Stimulated activated CD8-positive, alpha-beta memory T cell treated with anti-CD3 and anti-CD28 coated beads, Interleukin-12 subunit alpha, Interleukin-12 subunit beta, amount 100 ng/mL, for 4 hours (primary cell): Measurements from ENCODE around the gene CEP41.
"Not testable (repeated sequence)": the region's sequence is repeated elsewhere in the genome, so short reads cannot be mapped to it uniquely, and the experiment has no call there.

ENCODE experiments used
- DNase-seq: peaks from one replicate; pipeline ENCODE4 v3.0.0-alpha.2; 2020; ENCODE audit warnings: low read depth

Gene CEP41

DNA sequence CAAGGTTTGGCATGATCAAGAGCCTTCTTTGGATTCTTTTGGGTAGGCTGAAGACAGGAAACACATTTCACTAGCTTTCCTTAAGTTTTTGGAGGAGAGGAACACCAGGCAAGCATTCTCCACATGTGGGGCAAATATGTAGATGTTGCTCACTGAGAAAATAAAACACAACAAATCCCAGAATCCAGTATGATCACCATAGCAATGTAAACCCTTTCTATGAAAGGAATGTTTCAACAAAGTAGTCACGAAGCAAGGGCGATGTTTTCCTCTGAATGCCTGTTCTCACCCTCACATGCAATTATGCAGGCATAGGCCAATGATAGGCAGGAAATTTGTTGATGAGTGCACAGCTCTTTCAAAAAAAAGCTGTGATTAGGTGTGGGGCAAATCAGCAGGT lies 20.5 kb upstream of the CEP41 start:
- DNase-seq, result no peak

GRCh38 chr7:130458257-130458656 lies 17.4 kb upstream of the CEP41 start:
- DNase-seq, result no peak

GRCh38 chr7:130454959-130455358 lies 14.1 kb upstream of the CEP41 start:
- DNase-seq, result no peak

- DNase-seq, result no peak
Observed at GRCh38 chr7:130452951-130453350, 12.1 kb upstream of the CEP41 start.

- DNase-seq, result not testable (repeated sequence)
Observed at GRCh38 chr7:130451344-130451743, 10.5 kb upstream of the CEP41 start.

GRCh38 chr7:130446259-130446658 lies 5.4 kb upstream of the CEP41 start:
- no peak for DNase-seq

- DNase-seq, result no peak
Observed at GRCh38 chr7:130444751-130445407, 4.1 kb upstream of the CEP41 start.

- DNase-seq, result no peak
Observed at GRCh38 chr7:130444234-130444633, 3.4 kb upstream of the CEP41 start.

GRCh38 chr7:130442601-130443000 lies 1.8 kb upstream of the CEP41 start:
- no peak for DNase-seq

GRCh38 chr7:130441408-130441869 lies 623 bp upstream of the CEP41 start:
- no peak for DNase-seq

DNA sequence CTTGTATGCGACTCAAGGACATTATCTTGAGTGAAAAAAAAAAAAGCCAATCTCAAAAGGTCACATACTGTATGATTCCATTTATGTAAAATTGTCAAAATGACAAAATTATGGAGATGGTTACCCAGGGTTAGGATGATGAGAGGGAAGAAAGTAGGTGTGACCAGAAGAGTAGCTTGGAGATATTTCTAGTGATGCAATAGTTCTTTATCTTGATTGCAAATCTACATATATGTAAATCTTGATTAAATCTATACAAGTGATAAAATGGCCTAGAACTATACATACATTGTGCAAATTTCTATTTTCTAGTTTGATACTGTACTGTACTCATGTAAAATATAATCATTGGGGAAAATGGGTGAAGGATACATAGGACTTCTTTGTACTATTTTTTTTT lies 4.6 kb downstream of the CEP41 start:
- DNase-seq, result no peak

DNA sequence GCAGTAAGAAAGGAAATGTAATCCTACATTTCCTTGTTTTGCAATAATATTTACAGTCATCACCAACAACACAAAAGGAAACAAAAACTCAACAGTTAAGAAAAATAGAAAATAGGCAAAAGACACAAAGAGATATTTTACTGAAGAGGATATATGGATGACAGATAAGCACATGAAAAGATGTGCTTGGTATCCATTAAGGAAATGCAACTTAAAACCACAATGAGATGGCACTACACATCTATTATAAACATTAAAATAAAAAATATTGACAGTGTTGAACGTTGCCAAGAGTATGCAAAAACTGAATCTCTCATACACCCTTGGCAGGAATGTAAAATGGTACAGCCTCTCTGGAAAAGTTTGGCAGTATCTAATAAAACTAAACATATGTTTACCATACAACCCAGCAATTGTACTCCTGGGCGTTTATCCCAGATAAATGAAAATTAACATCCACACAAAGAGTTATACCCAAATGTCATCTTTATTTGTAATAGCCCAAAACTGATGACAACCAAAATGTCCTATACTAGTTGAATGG lies 5.4 kb downstream of the CEP41 start:
- no peak for DNase-seq

- no peak for DNase-seq
Observed at GRCh38 chr7:130433301-130433700, 7.5 kb downstream of the CEP41 start.

DNA sequence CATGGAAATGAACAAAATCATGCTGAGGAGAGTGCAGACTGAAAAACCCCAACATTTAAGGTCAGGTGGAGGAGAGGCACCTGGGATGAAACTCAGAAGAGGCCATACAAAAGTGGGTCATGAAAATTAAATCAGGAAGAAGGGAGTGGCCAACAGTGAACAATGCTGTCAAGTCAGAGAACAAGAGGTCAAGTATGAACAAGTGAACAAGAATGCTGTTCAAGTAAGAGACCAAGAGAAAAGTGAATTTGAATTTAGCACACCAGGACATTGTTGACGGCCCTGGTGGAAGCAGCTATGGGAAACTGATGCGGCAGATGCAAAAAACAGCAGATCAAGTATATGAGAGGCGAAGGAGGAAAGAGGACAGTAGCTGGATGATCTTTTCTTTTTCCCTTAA lies 7.9 kb downstream of the CEP41 start:
- DNase-seq, result no peak

DNA sequence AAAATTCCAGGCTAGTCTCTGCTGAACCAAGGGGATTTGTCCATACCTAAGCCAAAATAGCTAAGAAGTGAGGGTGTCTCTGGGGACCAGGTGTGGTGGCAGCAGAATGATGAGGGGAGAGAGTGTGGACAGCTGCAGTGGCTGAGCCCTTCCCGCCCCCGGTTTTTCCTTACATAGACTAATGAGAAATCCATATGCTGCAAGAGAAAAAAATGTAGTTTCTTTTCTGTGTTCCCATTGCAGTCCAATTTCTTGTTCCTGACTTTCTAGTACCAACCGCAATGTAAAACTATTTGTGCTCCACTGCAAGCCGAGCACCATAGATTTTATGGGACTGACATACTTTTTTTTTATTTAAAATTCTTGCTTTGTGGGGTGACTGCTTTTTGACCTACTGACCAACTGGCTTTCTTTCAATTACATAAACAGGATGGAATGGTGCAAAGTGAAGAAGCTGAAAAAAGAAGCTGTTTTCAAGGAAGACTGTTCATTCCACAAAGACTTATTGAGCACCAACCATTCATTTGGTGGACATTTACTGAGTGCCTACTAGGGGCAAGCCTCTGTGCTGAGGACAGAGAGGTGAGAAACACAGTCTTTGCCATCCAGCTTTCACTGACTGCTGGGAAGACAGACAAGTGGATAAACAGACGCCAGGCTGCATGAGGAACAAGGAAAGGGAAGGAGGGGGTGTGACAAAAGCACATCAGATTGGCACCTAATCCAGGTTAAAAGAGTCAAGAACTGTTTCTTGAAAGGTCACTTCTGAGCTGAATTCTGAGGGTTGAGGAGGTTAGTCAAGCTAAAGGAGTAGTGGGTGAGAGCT lies 9.8 kb downstream of the CEP41 start:
- no peak for DNase-seq

GRCh38 chr7:130430115-130430514 lies 10.7 kb downstream of the CEP41 start:
- DNase-seq, result no peak

- no peak for DNase-seq
Observed at GRCh38 chr7:130429019-130429418, 11.8 kb downstream of the CEP41 start.

DNA sequence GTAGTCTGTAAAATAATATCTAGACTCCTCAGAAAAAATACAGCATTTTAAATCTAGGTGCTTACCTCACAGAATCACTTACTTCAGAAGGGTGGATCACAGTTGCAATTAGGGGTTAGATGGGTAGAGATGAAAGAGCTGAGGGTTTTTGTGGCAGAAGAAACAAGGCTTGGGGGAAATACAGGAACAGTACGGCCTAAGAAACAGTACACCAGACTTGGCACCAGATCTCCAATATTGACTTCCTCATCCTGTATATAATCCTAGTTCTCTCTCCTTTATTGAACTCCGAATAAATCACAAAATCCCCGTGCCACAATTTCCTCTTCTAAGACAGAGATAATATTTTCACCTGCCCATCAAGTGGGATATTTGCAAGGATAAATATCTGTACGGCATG lies 14.3 kb downstream of the CEP41 start:
- DNase-seq, result no peak

DNA sequence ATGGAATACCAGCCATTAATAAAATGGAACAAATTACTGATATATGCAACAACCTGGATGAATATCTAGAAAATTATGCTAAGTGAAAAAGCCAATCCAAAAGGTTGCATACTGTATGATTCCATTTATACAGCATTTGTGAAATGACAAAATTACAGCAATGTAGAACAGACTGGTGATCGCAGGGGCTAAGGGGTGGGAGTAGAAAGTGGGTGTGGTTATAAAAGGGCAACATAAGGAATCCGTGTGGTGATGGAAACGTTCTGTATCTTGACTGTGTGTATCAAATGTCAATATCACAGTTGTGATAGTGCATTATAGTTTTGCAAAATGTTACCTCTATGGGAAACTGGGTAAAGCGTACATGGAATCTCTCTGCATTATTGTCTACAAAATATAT lies 15.0 kb downstream of the CEP41 start:
- DNase-seq, result no peak

DNA sequence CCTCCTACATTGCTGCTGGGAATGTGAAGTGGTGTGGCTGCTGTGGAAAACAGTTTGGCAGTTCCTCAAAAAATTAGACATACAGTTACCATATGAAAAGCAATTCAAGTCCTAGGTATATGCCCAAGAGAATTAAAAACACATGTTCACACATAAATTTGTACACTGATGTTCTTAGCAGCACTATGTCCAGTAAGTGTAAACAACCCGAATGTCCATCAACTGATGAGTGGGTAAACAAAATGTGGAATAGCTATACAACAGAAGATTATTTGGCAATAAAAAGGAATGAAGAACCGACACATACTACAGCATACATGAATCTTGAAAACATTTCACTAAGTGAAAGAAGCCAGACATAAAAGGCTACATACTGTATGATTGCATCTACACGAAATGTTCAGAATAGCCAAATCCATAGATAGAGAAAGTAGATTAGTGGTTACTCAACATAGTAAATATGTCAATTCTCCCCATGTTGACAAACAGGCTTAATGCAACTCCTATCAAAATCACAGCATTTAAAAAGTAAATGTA lies 17.2 kb downstream of the CEP41 start:
- DNase-seq, result no peak

DNA sequence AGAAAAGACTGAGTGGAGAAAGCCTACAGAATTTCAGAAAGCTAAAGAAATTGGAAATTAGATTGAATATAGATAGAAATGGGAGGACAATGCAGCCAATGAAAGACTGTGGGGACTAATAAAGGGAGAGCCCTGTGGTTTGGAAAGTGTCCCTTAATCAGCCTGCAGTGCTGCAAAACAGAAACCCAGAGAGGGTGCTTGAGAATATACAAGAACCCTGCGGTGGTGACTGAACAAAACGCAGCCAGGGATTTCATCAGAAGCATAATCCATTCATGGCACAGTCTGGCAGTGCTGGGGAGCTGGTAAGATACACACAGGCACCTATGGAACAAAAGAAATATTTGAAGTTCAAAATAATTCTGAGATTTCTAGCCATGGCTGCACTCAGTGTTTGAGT lies 19.1 kb downstream of the CEP41 start:
- no peak for DNase-seq

- no peak for DNase-seq
Observed at GRCh38 chr7:130420943-130421578, 19.8 kb downstream of the CEP41 start.

DNA sequence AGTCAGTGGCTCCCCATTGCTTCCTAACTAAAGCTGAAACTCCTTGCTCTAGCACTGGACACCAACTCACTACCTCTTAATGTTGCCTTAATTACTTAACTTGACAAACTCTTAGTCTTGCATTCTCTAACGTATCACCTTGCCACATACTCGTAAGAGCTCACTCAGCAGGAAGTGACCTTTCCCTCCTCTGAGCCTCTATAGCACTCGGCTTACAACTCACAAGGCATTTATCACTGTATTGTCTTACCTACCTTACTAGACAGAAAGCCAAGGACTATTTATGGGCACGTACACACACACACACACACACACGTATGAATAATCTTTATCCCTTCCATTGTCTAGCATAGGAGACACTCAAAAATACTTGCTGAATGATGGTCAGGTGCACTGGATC lies 21.2 kb downstream of the CEP41 start:
- no peak for DNase-seq
